ENCODE data around the gene AHNAK. TPM values are rescaled to one million over a fixed set of nuclear protein-coding genes. Genes with fewer than 3 reads are reported as not detected.

Gene AHNAK
- total RNA-seq, 1 donor from 2014 or later = 14.9 TPM

GRCh38 chr11:62554387-62555167 is 8.0 kb upstream of the AHNAK start:
- Histone ChIP-seq H3K4me1 (peaks cover 60% of the 10 kb centered on the region), H3K9me3 (ENCODE audit: low read depth) (no peaks in the 10 kb centered on the region), H3K27ac (no peak overlapping the region), H2AFZ (replicated peaks) (no peak overlapping the region), H3K27me3 (no peaks in the 10 kb centered on the region), H3K9ac (no peak overlapping the region), H3K4me2 (no peak overlapping the region), H3K4me3 (no peak overlapping the region), H3F3A (ENCODE audit: low read depth) (peaks cover 83% of the 10 kb centered on the region), H4K20me1 (ENCODE audit: low read depth) (peaks cover 14% of the 10 kb centered on the region), H3K79me2 (ENCODE audit: low read depth) (peaks cover 13% of the 10 kb centered on the region), H3K36me3 (peaks cover 10% of the 10 kb centered on the region)
- no peak overlapping the region for H3K4me3 Mint-ChIP-seq
- H3K36me3 Mint-ChIP-seq = peaks cover 14% of the 10 kb centered on the region
- peak overlapping the region; percentile 63 for H3K27ac Mint-ChIP-seq
- TF ChIP-seq, protein P1, sequence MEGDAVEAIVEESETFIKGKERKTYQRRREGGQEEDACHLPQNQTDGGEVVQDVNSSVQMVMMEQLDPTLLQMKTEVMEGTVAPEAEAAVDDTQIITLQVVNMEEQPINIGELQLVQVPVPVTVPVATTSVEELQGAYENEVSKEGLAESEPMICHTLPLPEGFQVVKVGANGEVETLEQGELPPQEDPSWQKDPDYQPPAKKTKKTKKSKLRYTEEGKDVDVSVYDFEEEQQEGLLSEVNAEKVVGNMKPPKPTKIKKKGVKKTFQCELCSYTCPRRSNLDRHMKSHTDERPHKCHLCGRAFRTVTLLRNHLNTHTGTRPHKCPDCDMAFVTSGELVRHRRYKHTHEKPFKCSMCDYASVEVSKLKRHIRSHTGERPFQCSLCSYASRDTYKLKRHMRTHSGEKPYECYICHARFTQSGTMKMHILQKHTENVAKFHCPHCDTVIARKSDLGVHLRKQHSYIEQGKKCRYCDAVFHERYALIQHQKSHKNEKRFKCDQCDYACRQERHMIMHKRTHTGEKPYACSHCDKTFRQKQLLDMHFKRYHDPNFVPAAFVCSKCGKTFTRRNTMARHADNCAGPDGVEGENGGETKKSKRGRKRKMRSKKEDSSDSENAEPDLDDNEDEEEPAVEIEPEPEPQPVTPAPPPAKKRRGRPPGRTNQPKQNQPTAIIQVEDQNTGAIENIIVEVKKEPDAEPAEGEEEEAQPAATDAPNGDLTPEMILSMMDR (IDR thresholded peaks at IDR 0.05) = no peak
- TF ChIP-seq EZH2phosphoT487 (IDR thresholded peaks at IDR 0.05) = no peak
- TF ChIP-seq EZH2 (IDR thresholded peaks at IDR 0.05) = no peak
- H3K9me3 Mint-ChIP-seq = no peaks in the 10 kb centered on the region
- H3K27me3 Mint-ChIP-seq (ENCODE audit: insufficient read depth, low read depth) = peaks cover 9% of the 10 kb centered on the region
- DNase-seq (ENCODE audit: low spot score) = peak; percentile 44
- H3K4me1 Mint-ChIP-seq = peaks cover 74% of the 10 kb centered on the region

DNA sequence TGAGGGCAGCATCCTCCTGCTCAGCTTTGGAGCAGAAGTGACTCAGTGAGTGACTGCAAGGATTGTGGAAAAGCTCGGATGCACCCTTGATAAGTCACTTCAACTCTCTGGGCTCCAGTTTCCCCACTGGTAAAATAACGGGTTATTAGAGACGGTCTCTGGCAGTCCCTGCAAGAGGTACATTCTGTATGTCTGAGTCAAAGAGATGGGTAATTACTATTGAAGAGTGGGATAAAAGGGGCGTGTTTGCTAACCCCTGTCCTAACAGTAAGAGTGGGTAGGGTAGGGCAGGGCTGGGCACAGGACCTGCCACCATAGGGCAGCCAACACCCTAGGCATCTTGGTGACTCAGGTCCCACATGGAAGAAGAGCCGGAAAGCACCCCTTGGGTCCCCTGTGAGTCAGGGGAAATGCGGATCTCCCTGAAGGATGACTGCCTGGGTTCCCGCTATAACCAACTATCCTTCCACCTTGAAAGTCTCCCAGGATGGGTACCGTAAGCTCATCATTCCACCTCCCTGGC is 7.3 kb upstream of the AHNAK start:
- no peak for TF ChIP-seq EZH2phosphoT487 (IDR thresholded peaks at IDR 0.05)
- TF ChIP-seq, protein P1 (IDR thresholded peaks at IDR 0.05) = no peak
- TF ChIP-seq EZH2 (IDR thresholded peaks at IDR 0.05) = no peak
- peaks cover 57% of the 10 kb centered on the region for H3K4me1 ChIP-seq

GRCh38 chr11:62553080-62553838 is 6.7 kb upstream of the AHNAK start:
- no peaks in the 10 kb centered on the region for H3K36me3 ChIP-seq
- peaks cover 8% of the 10 kb centered on the region for H3K36me3 Mint-ChIP-seq
- no peaks in the 10 kb centered on the region for H3K9me3 ChIP-seq (ENCODE audit: low read depth)
- peaks cover 2% of the 10 kb centered on the region for H3K79me2 ChIP-seq (ENCODE audit: low read depth)
- H3K4me1 Mint-ChIP-seq = peaks cover 78% of the 10 kb centered on the region
- peaks cover 57% of the 10 kb centered on the region for H3K4me1 ChIP-seq
- H3K9me3 Mint-ChIP-seq = no peaks in the 10 kb centered on the region
- H3K27ac Mint-ChIP-seq = peak overlapping the region; percentile 97
- H3K27me3 ChIP-seq = peaks cover 9% of the 10 kb centered on the region
- peaks cover 79% of the 10 kb centered on the region for H3F3A ChIP-seq (ENCODE audit: low read depth)
- H3K4me3 ChIP-seq = peak overlapping the region; percentile 12
- no peak overlapping the region for H3K9ac ChIP-seq
- H3K27ac ChIP-seq = peak overlapping the region; percentile 81
- peak overlapping the region; percentile 63 for H3K4me2 ChIP-seq
- H3K4me3 Mint-ChIP-seq = peak overlapping the region; percentile 64
- TF ChIP-seq EZH2phosphoT487 (IDR thresholded peaks at IDR 0.05) (no peak), EZH2 (IDR thresholded peaks at IDR 0.05) (no peak)
- TF ChIP-seq, protein P1 (IDR thresholded peaks at IDR 0.05) = no peak
- H3K27me3 Mint-ChIP-seq (ENCODE audit: insufficient read depth, low read depth) = peaks cover 12% of the 10 kb centered on the region
- H2AFZ ChIP-seq (replicated peaks) = peak overlapping the region; percentile 58
- H4K20me1 ChIP-seq (ENCODE audit: low read depth) = peaks cover 14% of the 10 kb centered on the region
- peak; percentile 82 for DNase-seq (ENCODE audit: low spot score)

More for the DNA sequence above, 7.3 kb upstream of the AHNAK start:
- peak overlapping the region; percentile 96 for H3K27ac Mint-ChIP-seq
- Histone ChIP-seq H3K79me2 (ENCODE audit: low read depth) (peaks cover 7% of the 10 kb centered on the region), H3K9me3 (ENCODE audit: low read depth) (no peaks in the 10 kb centered on the region), H3K27ac (peak overlapping the region; percentile 81), H2AFZ (replicated peaks) (no peak overlapping the region), H3K9ac (no peak overlapping the region), H3K4me2 (peak overlapping the region; percentile 63), H3K4me3 (no peak overlapping the region), H4K20me1 (ENCODE audit: low read depth) (peaks cover 14% of the 10 kb centered on the region), H3K36me3 (peaks cover 4% of the 10 kb centered on the region), H3K27me3 (peaks cover 3% of the 10 kb centered on the region), H3F3A (ENCODE audit: low read depth) (peaks cover 79% of the 10 kb centered on the region)
- H3K9me3 Mint-ChIP-seq = no peaks in the 10 kb centered on the region
- peak overlapping the region; percentile 60 for H3K4me3 Mint-ChIP-seq
- no peak for DNase-seq (ENCODE audit: low spot score)
- peaks cover 75% of the 10 kb centered on the region for H3K4me1 Mint-ChIP-seq
- peaks cover 12% of the 10 kb centered on the region for H3K27me3 Mint-ChIP-seq (ENCODE audit: insufficient read depth, low read depth)
- peaks cover 8% of the 10 kb centered on the region for H3K36me3 Mint-ChIP-seq
